IPS DF 4.7 (cell line): ENCODE data around the gene TRIAP1.
"Not testable (repeated sequence)": the region's sequence is repeated elsewhere in the genome, so short reads cannot be mapped to it uniquely, and the experiment has no call there.

Experiments
- DNase-seq: peaks from one replicate; pipeline ENCODE4 v3.0.0-alpha.2; 2013; ENCODE audit warnings: low spot score; ENCODE audit errors: extremely low read depth

The TRIAP1 gene

GRCh38 chr12:120468821-120469449 lies 22.8 kb upstream of the TRIAP1 start:
- DNase-seq: no peak

- no peak for DNase-seq
These were observed 22.2 kb upstream of the TRIAP1 start for GRCh38 chr12:120468325-120468820.

- DNase-seq: no peak
These were observed 21.3 kb upstream of the TRIAP1 start for GRCh38 chr12:120467439-120467838.

GRCh38 chr12:120466560-120467315 lies 20.6 kb upstream of the TRIAP1 start:
- no peak for DNase-seq

- no peak for DNase-seq
These were observed 19.6 kb upstream of the TRIAP1 start for GRCh38 chr12:120465756-120466155.

- no peak for DNase-seq
These were observed 17.5 kb upstream of the TRIAP1 start for GRCh38 chr12:120463712-120464111.

- no peak for DNase-seq
These were observed 16.0 kb upstream of the TRIAP1 start for GRCh38 chr12:120462099-120462640.

GRCh38 chr12:120460157-120460556 lies 14.0 kb upstream of the TRIAP1 start:
- no peak for DNase-seq

GRCh38 chr12:120457133-120457532 lies 10.9 kb upstream of the TRIAP1 start:
- no peak for DNase-seq

- DNase-seq: no peak
These were observed 9.1 kb upstream of the TRIAP1 start for GRCh38 chr12:120455302-120455701.

- DNase-seq: no peak
These were observed 7.8 kb upstream of the TRIAP1 start for GRCh38 chr12:120453977-120454376.

GRCh38 chr12:120453060-120453750 lies 7.0 kb upstream of the TRIAP1 start:
- no peak for DNase-seq

GRCh38 chr12:120452524-120452923 lies 6.3 kb upstream of the TRIAP1 start:
- not testable (repeated sequence) for DNase-seq

GRCh38 chr12:120447992-120448391 lies 1.8 kb upstream of the TRIAP1 start:
- no peak for DNase-seq

- DNase-seq: not testable (repeated sequence)
These were observed 627 bp upstream of the TRIAP1 start for GRCh38 chr12:120446844-120447178.

- no peak for DNase-seq
These were observed 1.5 kb downstream of the TRIAP1 start for GRCh38 chr12:120444676-120445075.

GRCh38 chr12:120439646-120440247 lies 6.4 kb downstream of the TRIAP1 start:
- DNase-seq: no peak

- no peak for DNase-seq
These were observed 7.5 kb downstream of the TRIAP1 start for GRCh38 chr12:120438495-120439198.

GRCh38 chr12:120437735-120438494 lies 8.3 kb downstream of the TRIAP1 start, which contains the start of gene COX6A1:
Gene COX6A1 (plus strand): TSS chr12:120438113. CDS start chr12:120438127, 14 bp downstream.
- DNase-seq: peak; percentile 100
